Panc1 (cell line): ENCODE results near the gene EED.

ENCODE experiments used
- CTCF ChIP-seq: fragments of 450-650 bp; IDR thresholded peaks from 2 replicates; pipeline ENCODE4 v1.5.1; 2017; ENCODE audit warnings: mild to moderate bottlenecking
- POLR2AphosphoS5 ChIP-seq: IDR thresholded peaks from 2 replicates; pipeline ENCODE4 v1.6.1; 2012; ENCODE audit warnings: mild to moderate bottlenecking, low read depth, low read length, moderate library complexity

DNA sequence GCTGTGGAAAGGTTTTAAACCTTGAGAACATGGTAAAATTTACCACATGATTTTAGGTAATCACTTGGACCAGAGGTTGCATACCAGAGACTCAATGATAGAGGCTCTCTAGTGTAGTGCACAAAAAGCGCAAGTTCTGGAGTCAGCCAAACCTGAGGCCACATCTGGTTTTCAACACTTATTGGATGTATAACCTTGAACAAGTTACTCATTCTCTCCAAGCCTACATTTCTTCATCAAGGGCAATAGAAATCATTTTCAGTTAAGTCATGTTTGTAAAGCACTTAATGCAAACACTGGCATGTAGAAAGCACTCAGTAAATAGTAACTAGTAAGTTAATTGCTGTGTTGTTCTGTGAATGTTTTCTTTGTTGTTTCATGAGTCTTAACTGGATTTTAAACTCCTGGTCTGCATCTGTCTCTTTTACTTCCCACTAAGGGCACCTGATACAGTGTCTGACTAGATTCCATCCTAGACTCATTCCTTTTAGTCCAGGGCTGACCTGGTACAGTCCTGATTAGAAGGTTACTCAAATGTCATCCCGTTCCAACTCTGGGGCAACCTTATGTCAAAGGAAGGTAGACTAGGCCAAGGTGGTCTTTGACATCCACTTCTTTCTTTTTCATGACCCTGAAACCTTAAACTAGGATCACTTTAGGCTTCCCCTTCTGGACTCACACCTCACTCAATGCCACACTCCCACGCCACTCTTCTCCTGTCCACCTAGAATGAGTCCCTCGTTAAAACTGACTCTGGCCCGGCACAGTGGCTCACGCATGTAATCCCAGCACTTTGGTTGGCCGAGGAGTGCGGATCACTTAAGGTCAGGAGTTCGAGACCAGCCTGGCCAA, 34.5 kb upstream of the EED start:
- TF ChIP-seq CTCF: no peak
- TF ChIP-seq POLR2AphosphoS5: no peak
